GM18867 (cell line): ENCODE data around the gene FAM193B.
"Not testable (repeated sequence)": the region's sequence is repeated elsewhere in the genome, so short reads cannot be mapped to it uniquely, and the experiment has no call there.

ENCODE experiments used
- ATAC-seq: cut with Tn5 transposase; IDR thresholded peaks from one replicate; pipeline ENCODE4 v1.9.1; 2021; ENCODE audit warnings: mild to moderate bottlenecking, moderate library complexity; ENCODE audit not compliant: unreplicated experiment

The FAM193B gene

GRCh38 chr5:177578316-177578715, 24.0 kb upstream of the FAM193B start:
- no peak for ATAC-seq

- ATAC-seq, result no peak
Observed at GRCh38 chr5:177576169-177576568, 21.8 kb upstream of the FAM193B start.

- ATAC-seq, result no peak
Observed at GRCh38 chr5:177575488-177575887, 21.1 kb upstream of the FAM193B start.

- no peak for ATAC-seq
Observed at GRCh38 chr5:177569894-177570293, 15.5 kb upstream of the FAM193B start.

GRCh38 chr5:177568326-177568725, 14.0 kb upstream of the FAM193B start:
- no peak for ATAC-seq

- ATAC-seq, result no peak
Observed at GRCh38 chr5:177565046-177565445, 10.7 kb upstream of the FAM193B start.

GRCh38 chr5:177559446-177559941, 5.1 kb upstream of the FAM193B start:
- not testable (repeated sequence) for ATAC-seq

- ATAC-seq, result no peak
Observed at GRCh38 chr5:177557796-177558195, 3.4 kb upstream of the FAM193B start.

DNA sequence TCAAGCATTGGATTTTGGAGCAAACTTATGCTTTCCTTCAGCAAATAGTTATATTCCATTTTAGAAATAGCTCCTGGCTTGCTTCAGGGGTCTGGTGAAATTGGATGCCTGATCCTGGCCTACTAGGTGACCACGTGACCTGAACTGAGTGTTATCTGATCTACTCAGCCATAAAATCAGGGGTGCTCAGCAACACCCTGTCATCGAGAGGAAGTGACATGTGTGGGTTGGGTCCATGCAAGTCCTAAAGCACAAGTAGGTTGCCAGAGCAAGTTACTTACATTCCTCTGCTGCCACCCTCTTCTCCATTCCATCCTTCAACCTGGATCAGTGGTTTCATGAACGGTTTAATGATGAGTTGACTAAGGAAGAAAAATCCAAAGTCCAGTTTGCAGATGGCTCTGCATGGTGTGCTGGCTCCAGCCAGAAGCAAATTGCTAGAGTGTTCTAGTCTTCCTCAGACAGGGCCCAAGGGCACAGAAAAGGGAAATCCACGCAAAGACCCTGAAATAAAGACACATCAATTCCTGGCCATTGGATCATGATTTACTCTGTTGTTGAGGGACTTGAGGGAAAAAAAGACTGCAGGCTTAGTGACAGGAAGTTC, 2.8 kb upstream of the FAM193B start:
- ATAC-seq, result no peak

- ATAC-seq, result no peak
Observed at GRCh38 chr5:177555665-177556064, 1.3 kb upstream of the FAM193B start.

DNA sequence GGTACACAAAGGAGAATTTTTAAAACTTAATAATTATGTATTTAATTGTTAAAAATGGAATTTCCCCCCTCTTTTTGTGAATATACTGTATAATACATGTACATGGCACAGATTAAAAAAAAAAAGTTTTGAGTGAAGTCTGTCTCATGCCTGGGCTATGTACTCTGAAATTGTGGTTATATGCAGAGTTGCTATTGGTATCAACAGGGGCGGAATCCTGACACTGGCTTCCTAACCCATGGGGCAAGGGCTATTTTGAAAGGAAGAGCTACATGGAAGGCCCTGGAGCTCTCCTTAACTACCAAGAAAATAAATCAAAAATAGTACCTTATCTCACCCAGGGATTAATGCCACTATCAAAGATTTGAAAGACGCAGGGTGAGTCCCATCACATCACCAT, 865 bp upstream of the FAM193B start:
- ATAC-seq, result no peak

- ATAC-seq, result peak; percentile 35
Observed at GRCh38 chr5:177553671-177554429, 513 bp downstream of the FAM193B start.

DNA sequence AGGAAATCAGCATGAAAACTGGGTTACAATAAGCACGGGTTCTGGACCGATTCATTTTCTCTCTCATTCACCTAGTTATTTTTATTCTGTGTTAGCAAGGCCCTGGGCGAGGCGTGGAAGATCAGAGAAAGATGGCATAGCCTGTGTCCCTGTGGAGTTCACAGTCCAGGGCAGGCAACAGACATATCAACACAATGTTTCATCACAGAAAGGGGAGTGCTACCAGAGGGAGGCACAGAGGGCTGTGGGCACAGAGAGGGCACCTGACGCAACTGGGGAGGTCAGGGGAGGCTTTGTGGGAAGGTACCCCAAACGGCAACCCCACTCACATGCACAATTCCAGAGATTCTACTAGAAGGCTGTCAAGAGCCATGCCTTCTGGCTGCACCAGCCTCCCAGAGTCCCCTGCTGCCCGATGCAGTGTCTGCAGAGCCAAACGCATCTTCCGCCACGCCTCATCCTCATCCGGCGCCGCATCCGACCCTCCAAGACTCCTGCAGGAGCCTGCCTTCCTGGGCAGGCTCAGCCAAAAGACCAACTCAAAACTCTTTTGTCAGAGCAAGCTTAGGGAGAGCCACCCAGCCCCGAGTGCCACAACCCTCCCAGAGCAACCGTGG, 1.4 kb downstream of the FAM193B start:
- no peak for ATAC-seq

- no peak for ATAC-seq
Observed at GRCh38 chr5:177550122-177550521, 4.2 kb downstream of the FAM193B start.

- ATAC-seq, result no peak
Observed at GRCh38 chr5:177548495-177548894, 5.9 kb downstream of the FAM193B start.

- ATAC-seq, result no peak
Observed at GRCh38 chr5:177547736-177548135, 6.6 kb downstream of the FAM193B start.

DNA sequence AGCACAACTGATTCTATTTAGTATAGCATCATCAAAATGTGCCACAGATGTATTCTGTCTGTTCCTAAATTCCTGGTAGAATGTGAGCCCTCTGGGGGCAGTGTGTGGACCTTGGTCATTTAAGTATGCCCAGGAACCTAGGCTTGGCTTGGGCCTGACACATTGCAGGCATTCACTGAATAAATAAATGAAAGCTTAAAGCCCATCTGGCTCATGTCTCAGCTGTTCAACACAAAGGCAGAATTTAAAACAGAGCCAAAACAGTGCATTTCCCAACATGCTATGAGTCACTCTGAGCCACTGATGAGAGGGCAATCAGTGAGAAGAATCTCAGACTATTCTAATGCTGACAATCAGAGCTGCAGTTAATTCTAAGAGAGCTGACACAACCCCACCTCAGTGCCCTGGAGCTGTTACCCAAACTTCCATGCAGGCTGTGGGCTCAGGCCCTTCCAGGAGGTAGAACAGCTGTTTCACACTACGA, 8.1 kb downstream of the FAM193B start:
- ATAC-seq, result no peak

- no peak for ATAC-seq
Observed at GRCh38 chr5:177545487-177546257, 8.7 kb downstream of the FAM193B start.

- no peak for ATAC-seq
Observed at GRCh38 chr5:177542816-177543465, 11.4 kb downstream of the FAM193B start.

GRCh38 chr5:177540438-177540837, 13.9 kb downstream of the FAM193B start:
- ATAC-seq, result no peak

DNA sequence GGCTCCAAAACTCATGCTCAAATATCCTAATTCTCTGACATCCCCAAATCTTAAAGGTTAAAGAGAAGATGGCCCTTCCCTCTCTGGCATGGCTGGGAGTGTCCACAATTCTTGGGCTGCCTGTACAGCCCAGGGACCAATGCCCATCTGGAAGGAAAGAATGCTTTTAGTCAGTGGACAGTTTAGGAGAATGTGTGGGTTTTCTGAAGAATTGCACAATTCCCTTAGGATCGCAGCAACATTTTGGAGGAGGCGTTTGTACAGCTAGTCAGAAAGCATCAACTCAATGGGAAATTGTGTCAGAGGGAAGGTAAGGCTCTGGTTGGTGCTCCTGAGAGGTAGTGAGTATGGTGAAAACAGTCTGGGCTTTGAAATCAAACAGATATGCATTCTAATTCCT, 15.0 kb downstream of the FAM193B start:
- no peak for ATAC-seq
